BE2C (cell line): ENCODE data around the gene CSNK2A1.
"Not testable (repeated sequence)": the region's sequence is repeated elsewhere in the genome, so short reads cannot be mapped to it uniquely, and the experiment has no call there.

ENCODE experiments used
- DNase-seq: peaks from one replicate; pipeline ENCODE4 v3.0.0-alpha.2; 2020
- H3K27me3 ChIP-seq: fragments of 250-450 bp; sonication (Bioruptor Pico); 2 replicates; pipeline ENCODE4 v1.5.1; 2020; ENCODE audit warnings: mild to moderate bottlenecking
- H3K36me3 ChIP-seq: fragments of 250-450 bp; sonication (Bioruptor Pico); 2 replicates; pipeline ENCODE4 v1.5.1; 2020; ENCODE audit warnings: mild to moderate bottlenecking
- H3K4me1 ChIP-seq: fragments of 250-450 bp; sonication (Bioruptor Pico); 2 replicates; pipeline ENCODE4 v1.5.1; 2020
- H3K4me3 ChIP-seq: 2 replicates; pipeline ENCODE4 v1.5.1; 2011; ENCODE audit warnings: low read depth, low read length
- H3K9me3 ChIP-seq: fragments of 250-450 bp; sonication (Bioruptor Pico); 2 replicates; pipeline ENCODE4 v1.5.1; 2020
- CTCF ChIP-seq: IDR thresholded peaks from 2 replicates; pipeline ENCODE4 v1.5.1; 2012; ENCODE audit warnings: mild to moderate bottlenecking, low read depth, low read length

CSNK2A1 gene

GRCh38 chr20:461254-462198 is 82.1 kb downstream of the CSNK2A1 start:
- DNase-seq: peak; percentile 52
- Histone ChIP-seq H3K36me3 (no peaks in the 10 kb centered on the region), H3K27me3 (no peaks in the 10 kb centered on the region), H3K4me1 (no peaks in the 10 kb centered on the region), H3K9me3 (no peaks in the 10 kb centered on the region), H3K4me3 (peak overlapping the region; percentile 70)
- no peak for TF ChIP-seq CTCF

GRCh38 chr20:460707-461106 is 82.9 kb downstream of the CSNK2A1 start:
- H3K36me3 ChIP-seq: no peaks in the 10 kb centered on the region
- H3K4me3 ChIP-seq: no peak overlapping the region; the same call in 1 of the 2 replicates
- no peak for TF ChIP-seq CTCF
- no peaks in the 10 kb centered on the region for H3K27me3 ChIP-seq
- no peaks in the 10 kb centered on the region for H3K9me3 ChIP-seq
- no peak for DNase-seq
- no peaks in the 10 kb centered on the region for H3K4me1 ChIP-seq

GRCh38 chr20:460180-460579 is 83.4 kb downstream of the CSNK2A1 start:
- Histone ChIP-seq H3K4me3 (no peak overlapping the region; the same call in 1 of the 2 replicates), H3K4me1 (no peaks in the 10 kb centered on the region), H3K36me3 (no peaks in the 10 kb centered on the region), H3K9me3 (no peaks in the 10 kb centered on the region), H3K27me3 (no peaks in the 10 kb centered on the region)
- no peak for DNase-seq
- TF ChIP-seq CTCF: no peak

- no peak for DNase-seq
- H3K36me3 ChIP-seq: no peaks in the 10 kb centered on the region
- H3K27me3 ChIP-seq: no peaks in the 10 kb centered on the region
- TF ChIP-seq CTCF: no peak
- no peak overlapping the region for H3K4me3 ChIP-seq
- no peaks in the 10 kb centered on the region for H3K9me3 ChIP-seq
- no peaks in the 10 kb centered on the region for H3K4me1 ChIP-seq
Measured at GRCh38 chr20:458776-459175, 84.8 kb downstream of the CSNK2A1 start.

GRCh38 chr20:454951-455350 is 88.6 kb downstream of the CSNK2A1 start:
- Histone ChIP-seq H3K4me1 (no peaks in the 10 kb centered on the region), H3K27me3 (no peaks in the 10 kb centered on the region), H3K36me3 (no peaks in the 10 kb centered on the region), H3K9me3 (no peaks in the 10 kb centered on the region), H3K4me3 (no peak overlapping the region)
- no peak for DNase-seq
- TF ChIP-seq CTCF: no peak

- not testable (repeated sequence) for H3K4me1 ChIP-seq, H3K9me3 ChIP-seq, H3K27me3 ChIP-seq, H3K4me3 ChIP-seq, H3K36me3 ChIP-seq, DNase-seq
Measured at GRCh38 chr20:452021-452420, 91.6 kb downstream of the CSNK2A1 start.
